Panc1 (cell line): ENCODE results near the gene DCK.
"Not testable (repeated sequence)": the region's sequence is repeated elsewhere in the genome, so short reads cannot be mapped to it uniquely, and the experiment has no call there.

Experiments used
- CTCF ChIP-seq: fragments of 450-650 bp; IDR thresholded peaks from 2 replicates; pipeline ENCODE4 v1.5.1; 2017; ENCODE audit warnings: mild to moderate bottlenecking
- POLR2AphosphoS5 ChIP-seq: IDR thresholded peaks from 2 replicates; pipeline ENCODE4 v1.6.1; 2012; ENCODE audit warnings: mild to moderate bottlenecking, low read depth, low read length, moderate library complexity
- SIN3A ChIP-seq: IDR thresholded peaks from 2 replicates; pipeline ENCODE4 v1.6.1; 2012; ENCODE audit warnings: low read depth, mild to moderate bottlenecking, low read length, moderate library complexity, borderline replicate concordance; ENCODE audit not compliant: insufficient read depth
- TCF7L2 ChIP-seq: IDR thresholded peaks from 2 replicates; pipeline ENCODE4 v1.6.1; 2011; ENCODE audit warnings: mild to moderate bottlenecking, low read depth, low read length, inconsistent platforms
- TF ChIP-seq, protein P1 (sequence below), 2 experiments: IDR thresholded peaks; 2 replicates each; pipeline ENCODE4 v1.6.1; 2011 to 2012; ENCODE audit warnings: low read depth in 2 of 2, control low read depth in 1 of 2, low read length in 1 of 2, mild to moderate bottlenecking in 1 of 2, moderate library complexity in 1 of 2; ENCODE audit not compliant: insufficient read depth in 1 of 2

DNA sequence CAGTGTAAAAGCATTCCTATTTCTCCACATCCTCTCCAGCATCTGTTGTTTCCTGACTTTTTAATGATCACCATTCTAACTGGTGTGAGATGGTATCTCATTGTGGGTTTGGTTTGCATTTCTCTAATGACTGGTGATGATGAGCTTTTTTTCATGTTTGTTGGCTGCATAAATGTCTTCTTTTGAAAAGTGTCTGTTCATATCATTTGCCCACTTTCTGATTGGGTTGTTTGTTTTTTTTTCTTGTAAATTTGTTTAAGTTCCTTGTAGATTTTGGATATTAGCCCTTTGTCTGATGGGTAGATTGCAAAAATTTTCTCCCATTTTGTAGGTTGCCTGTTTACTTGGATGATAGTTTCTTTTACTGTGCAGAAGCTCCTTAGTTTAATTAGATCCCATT, 6.2 kb downstream of the DCK start:
- TF ChIP-seq, protein P1, sequence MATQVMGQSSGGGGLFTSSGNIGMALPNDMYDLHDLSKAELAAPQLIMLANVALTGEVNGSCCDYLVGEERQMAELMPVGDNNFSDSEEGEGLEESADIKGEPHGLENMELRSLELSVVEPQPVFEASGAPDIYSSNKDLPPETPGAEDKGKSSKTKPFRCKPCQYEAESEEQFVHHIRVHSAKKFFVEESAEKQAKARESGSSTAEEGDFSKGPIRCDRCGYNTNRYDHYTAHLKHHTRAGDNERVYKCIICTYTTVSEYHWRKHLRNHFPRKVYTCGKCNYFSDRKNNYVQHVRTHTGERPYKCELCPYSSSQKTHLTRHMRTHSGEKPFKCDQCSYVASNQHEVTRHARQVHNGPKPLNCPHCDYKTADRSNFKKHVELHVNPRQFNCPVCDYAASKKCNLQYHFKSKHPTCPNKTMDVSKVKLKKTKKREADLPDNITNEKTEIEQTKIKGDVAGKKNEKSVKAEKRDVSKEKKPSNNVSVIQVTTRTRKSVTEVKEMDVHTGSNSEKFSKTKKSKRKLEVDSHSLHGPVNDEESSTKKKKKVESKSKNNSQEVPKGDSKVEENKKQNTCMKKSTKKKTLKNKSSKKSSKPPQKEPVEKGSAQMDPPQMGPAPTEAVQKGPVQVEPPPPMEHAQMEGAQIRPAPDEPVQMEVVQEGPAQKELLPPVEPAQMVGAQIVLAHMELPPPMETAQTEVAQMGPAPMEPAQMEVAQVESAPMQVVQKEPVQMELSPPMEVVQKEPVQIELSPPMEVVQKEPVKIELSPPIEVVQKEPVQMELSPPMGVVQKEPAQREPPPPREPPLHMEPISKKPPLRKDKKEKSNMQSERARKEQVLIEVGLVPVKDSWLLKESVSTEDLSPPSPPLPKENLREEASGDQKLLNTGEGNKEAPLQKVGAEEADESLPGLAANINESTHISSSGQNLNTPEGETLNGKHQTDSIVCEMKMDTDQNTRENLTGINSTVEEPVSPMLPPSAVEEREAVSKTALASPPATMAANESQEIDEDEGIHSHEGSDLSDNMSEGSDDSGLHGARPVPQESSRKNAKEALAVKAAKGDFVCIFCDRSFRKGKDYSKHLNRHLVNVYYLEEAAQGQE (IDR thresholded peaks at IDR 0.05; ENCODE audit: insufficient read depth in 1 of 2, low read depth in 2 of 2, low read length in 1 of 2), result not testable (repeated sequence)
- not testable (repeated sequence) for TF ChIP-seq CTCF, TCF7L2, POLR2AphosphoS5, SIN3A
